Measurements from ENCODE around the gene CC2D1B. TPM values are rescaled to one million over a fixed set of nuclear protein-coding genes. Genes with fewer than 3 reads are reported as not detected.
"Not testable (repeated sequence)": the region's sequence is repeated elsewhere in the genome, so short reads cannot be mapped to it uniquely, and the experiment has no call there.

The CC2D1B gene
- total RNA-seq, 1 experiment from 2014 or later = 26.0 TPM

- DNase-seq = no peak
- Histone ChIP-seq H3K4me1 (ENCODE audit: insufficient read depth, low read length) (no peaks in the 10 kb centered on the region), H3K4me2 (ENCODE audit: low read length) (no peak overlapping the region), H3K36me3 (ENCODE audit: low read depth, low read length) (peaks cover 66% of the 10 kb centered on the region), H3K79me2 (ENCODE audit: low read length) (no peaks in the 10 kb centered on the region), H3K4me3 (ENCODE audit: low read length) (no peak overlapping the region), H3K9ac (ENCODE audit: low read length) (no peak overlapping the region), H2AFZ (ENCODE audit: low read length) (no peak overlapping the region), H3K27ac (ENCODE audit: low read length) (no peak overlapping the region), H4K20me1 (ENCODE audit: low read length) (0 out of 2 replicates have a peak, but pooled peaks cover 5% of the 10 kb centered on the region), H3K27me3 (ENCODE audit: low read length) (no peaks in the 10 kb centered on the region), H3F3A (ENCODE audit: low read length, unreplicated experiment) (no peaks in the 10 kb centered on the region), H3K9me3 (ENCODE audit: low read length) (no peaks in the 10 kb centered on the region), H3K9me2 (replicated peaks; ENCODE audit: low read length) (no peaks in the 10 kb centered on the region)
- intact Hi-C loops (cut with micrococcal nuclease) = no loop called here
- no peak for ATAC-seq
- ChIA-PET CTCF (no interaction called here), POLR2A (ENCODE audit: unreplicated experiment) (no interaction called here)
- no TSS peak for BruUV-seq (replicated peaks)
- TF ChIP-seq EZH2phosphoT487 (IDR thresholded peaks at IDR 0.05; ENCODE audit: borderline replicate concordance, low read length) (no peak), CTCF (conservative IDR thresholded peaks at IDR 0.05; ENCODE audit: low read depth, low read length) (no peak), EZH2 (IDR thresholded peaks at IDR 0.05; ENCODE audit: low read length, unreplicated experiment) (no peak)
Observed at GRCh38 chr1:52393174-52393573, 27.2 kb upstream of the CC2D1B start.

GRCh38 chr1:52386458-52386857 is 20.5 kb upstream of the CC2D1B start:
- no peak for ATAC-seq
- H3K36me3 ChIP-seq (ENCODE audit: low read depth, low read length) = peaks cover 55% of the 10 kb centered on the region
- BruUV-seq (replicated peaks) = no TSS peak

GRCh38 chr1:52385376-52385775 is 19.4 kb upstream of the CC2D1B start:
- peaks cover 64% of the 10 kb centered on the region for H3K36me3 ChIP-seq (ENCODE audit: low read depth, low read length)
- no peak overlapping the region for H3K4me3 ChIP-seq (ENCODE audit: low read length)
- H4K20me1 ChIP-seq (ENCODE audit: low read length) = no peaks in the 10 kb centered on the region
- no peaks in the 10 kb centered on the region for H3K9me2 ChIP-seq (replicated peaks; ENCODE audit: low read length)
- intact Hi-C loops (cut with micrococcal nuclease) = no loop called here
- H3K27me3 ChIP-seq (ENCODE audit: low read length) = no peaks in the 10 kb centered on the region
- H3K79me2 ChIP-seq (ENCODE audit: low read length) = no peaks in the 10 kb centered on the region
- no peak overlapping the region for H3K4me2 ChIP-seq (ENCODE audit: low read length)
- CTCF ChIA-PET = no interaction called here
- TF ChIP-seq CTCF (conservative IDR thresholded peaks at IDR 0.05; ENCODE audit: low read depth, low read length) (no peak), EZH2 (IDR thresholded peaks at IDR 0.05; ENCODE audit: low read length, unreplicated experiment) (no peak), EZH2phosphoT487 (IDR thresholded peaks at IDR 0.05; ENCODE audit: borderline replicate concordance, low read length) (no peak)
- no peak overlapping the region for H3K27ac ChIP-seq (ENCODE audit: low read length)
- no peak overlapping the region for H2AFZ ChIP-seq (ENCODE audit: low read length)
- H3K9me3 ChIP-seq (ENCODE audit: low read length) = no peaks in the 10 kb centered on the region
- H3K4me1 ChIP-seq (ENCODE audit: insufficient read depth, low read length) = no peaks in the 10 kb centered on the region
- no peaks in the 10 kb centered on the region for H3F3A ChIP-seq (ENCODE audit: low read length, unreplicated experiment)
- no peak for DNase-seq
- no TSS peak for BruUV-seq (replicated peaks)
- H3K9ac ChIP-seq (ENCODE audit: low read length) = no peak overlapping the region
- no peak for ATAC-seq
- POLR2A ChIA-PET (ENCODE audit: unreplicated experiment) = no interaction called here

More at GRCh38 chr1:52386458-52386857, 20.5 kb upstream of the CC2D1B start:
- H3F3A ChIP-seq (ENCODE audit: low read length, unreplicated experiment) = no peaks in the 10 kb centered on the region
- H3K27me3 ChIP-seq (ENCODE audit: low read length) = no peaks in the 10 kb centered on the region
- no peaks in the 10 kb centered on the region for H3K79me2 ChIP-seq (ENCODE audit: low read length)
- DNase-seq = no peak
- no peak overlapping the region for H3K27ac ChIP-seq (ENCODE audit: low read length)
- ChIA-PET POLR2A (ENCODE audit: unreplicated experiment) (no interaction called here), CTCF (no interaction called here)
- no peak overlapping the region for H3K4me2 ChIP-seq (ENCODE audit: low read length)
- H2AFZ ChIP-seq (ENCODE audit: low read length) = no peak overlapping the region
- no peaks in the 10 kb centered on the region for H4K20me1 ChIP-seq (ENCODE audit: low read length)
- no peaks in the 10 kb centered on the region for H3K4me1 ChIP-seq (ENCODE audit: insufficient read depth, low read length)
- intact Hi-C loops (cut with micrococcal nuclease) = no loop called here
- H3K9me2 ChIP-seq (replicated peaks; ENCODE audit: low read length) = no peaks in the 10 kb centered on the region
- H3K4me3 ChIP-seq (ENCODE audit: low read length) = no peak overlapping the region
- H3K9me3 ChIP-seq (ENCODE audit: low read length) = no peaks in the 10 kb centered on the region
- no peak overlapping the region for H3K9ac ChIP-seq (ENCODE audit: low read length)
- TF ChIP-seq EZH2 (IDR thresholded peaks at IDR 0.05; ENCODE audit: low read length, unreplicated experiment) = no peak
- no peak for TF ChIP-seq CTCF (conservative IDR thresholded peaks at IDR 0.05; ENCODE audit: low read depth, low read length)
- TF ChIP-seq EZH2phosphoT487 (IDR thresholded peaks at IDR 0.05; ENCODE audit: borderline replicate concordance, low read length) = no peak

- H3K9me3 ChIP-seq (ENCODE audit: low read length); H3K27me3 ChIP-seq (ENCODE audit: low read length); H3K27ac ChIP-seq (ENCODE audit: low read length); H3K4me3 ChIP-seq (ENCODE audit: low read length); BruUV-seq (replicated peaks); H3K9me2 ChIP-seq (replicated peaks; ENCODE audit: low read length); H3K9ac ChIP-seq (ENCODE audit: low read length); H3K4me2 ChIP-seq (ENCODE audit: low read length); CTCF ChIA-PET; ATAC-seq; H3K79me2 ChIP-seq (ENCODE audit: low read length); POLR2A ChIA-PET (ENCODE audit: unreplicated experiment); H2AFZ ChIP-seq (ENCODE audit: low read length); H3F3A ChIP-seq (ENCODE audit: low read length, unreplicated experiment); DNase-seq; H4K20me1 ChIP-seq (ENCODE audit: low read length): not testable (repeated sequence)
- intact Hi-C loops (cut with micrococcal nuclease) = loop anchor here (5.0 kb wide), 3 partner anchors 228 to 313 kb away; partner anchors contain the start of genes BTF3L4, TXNDC12 and ZFYVE9
- peaks cover 20% of the 10 kb centered on the region; the same call in 1 of the 2 replicates for H3K36me3 ChIP-seq (ENCODE audit: low read depth, low read length)
- peaks cover 16% of the 10 kb centered on the region for H3K4me1 ChIP-seq (ENCODE audit: insufficient read depth, low read length)
Observed at GRCh38 chr1:52369851-52370250, 3.8 kb upstream of the CC2D1B start.

All from PC-3 (cell line).